HG02642 (cell line): ENCODE results near the gene RSRC1.
"Not testable (repeated sequence)": the region's sequence is repeated elsewhere in the genome, so short reads cannot be mapped to it uniquely, and the experiment has no call there.

Experiments used
- ATAC-seq: cut with Tn5 transposase; IDR thresholded peaks from one replicate; pipeline ENCODE4 v1.9.1; 2021; ENCODE audit warnings: mild to moderate bottlenecking; ENCODE audit not compliant: unreplicated experiment, poor library complexity

The RSRC1 gene, protein sequence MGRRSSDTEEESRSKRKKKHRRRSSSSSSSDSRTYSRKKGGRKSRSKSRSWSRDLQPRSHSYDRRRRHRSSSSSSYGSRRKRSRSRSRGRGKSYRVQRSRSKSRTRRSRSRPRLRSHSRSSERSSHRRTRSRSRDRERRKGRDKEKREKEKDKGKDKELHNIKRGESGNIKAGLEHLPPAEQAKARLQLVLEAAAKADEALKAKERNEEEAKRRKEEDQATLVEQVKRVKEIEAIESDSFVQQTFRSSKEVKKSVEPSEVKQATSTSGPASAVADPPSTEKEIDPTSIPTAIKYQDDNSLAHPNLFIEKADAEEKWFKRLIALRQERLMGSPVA

GRCh38 chr3:158109804-158110657 lies at the start of gene RSRC1:
RSRC1 (plus strand) TSS chr3:158110089; CDS start chr3:158122105, 12,016 bp downstream.
- ATAC-seq: peak; percentile 90

DNA sequence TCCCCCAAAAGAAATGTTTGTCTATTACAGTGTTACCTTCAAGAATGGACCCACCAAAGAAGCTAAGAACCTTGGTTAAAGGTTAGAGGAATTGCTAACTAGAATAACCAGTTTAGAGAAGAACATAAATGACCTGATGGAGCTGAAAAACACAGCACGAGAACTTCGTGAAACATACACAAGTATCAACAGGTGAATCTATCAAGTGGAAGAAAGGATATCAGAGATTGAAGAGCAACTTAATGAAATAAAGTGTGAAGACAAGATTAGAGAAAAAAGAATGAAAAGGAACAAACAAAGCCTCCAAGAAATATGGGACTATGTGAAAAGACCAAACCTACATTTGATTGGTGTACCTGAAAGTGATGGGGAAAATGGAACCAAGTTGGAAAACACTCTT lies 44.3 kb upstream of the RSRC1 start:
- ATAC-seq: not testable (repeated sequence)

DNA sequence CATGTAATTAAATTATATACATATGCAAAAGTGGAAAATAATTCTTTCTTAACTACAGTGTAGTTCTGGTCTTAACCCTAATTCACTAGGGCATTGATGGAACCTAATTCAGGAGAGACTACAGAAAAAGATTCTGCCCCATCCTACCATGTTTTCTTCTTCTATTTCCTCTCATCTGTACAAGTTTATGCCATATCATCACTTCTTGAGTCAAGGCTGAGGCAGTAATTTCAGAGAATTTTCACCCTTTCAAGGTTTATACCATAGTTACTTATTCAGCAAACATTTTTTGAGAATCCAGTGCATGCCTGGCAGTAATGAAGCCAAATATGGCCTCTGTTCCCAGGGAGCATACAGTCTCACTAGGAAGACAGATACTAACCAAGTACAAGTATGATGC lies 37.1 kb upstream of the RSRC1 start:
- no peak for ATAC-seq

DNA sequence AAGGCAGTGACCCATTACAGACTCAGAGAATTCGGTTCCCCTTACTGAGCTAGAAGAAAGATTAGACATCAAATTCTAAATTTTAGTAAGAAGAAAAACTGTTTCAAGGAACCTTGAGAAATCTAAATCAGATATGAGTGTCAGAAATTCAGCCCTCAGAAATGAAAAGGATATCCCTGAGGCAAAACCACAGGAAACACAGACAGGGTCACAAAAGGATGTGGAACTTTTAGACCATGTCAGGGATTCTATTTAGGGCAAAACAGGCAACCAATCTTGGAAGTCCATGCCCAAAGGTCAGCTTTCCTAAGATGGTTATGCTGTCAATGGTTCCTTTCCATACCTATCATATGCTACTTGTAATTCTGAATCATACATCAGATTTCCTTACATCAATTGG lies 35.3 kb upstream of the RSRC1 start:
- ATAC-seq: no peak

GRCh38 chr3:158079599-158079998 lies 30.3 kb upstream of the RSRC1 start:
- ATAC-seq: no peak

DNA sequence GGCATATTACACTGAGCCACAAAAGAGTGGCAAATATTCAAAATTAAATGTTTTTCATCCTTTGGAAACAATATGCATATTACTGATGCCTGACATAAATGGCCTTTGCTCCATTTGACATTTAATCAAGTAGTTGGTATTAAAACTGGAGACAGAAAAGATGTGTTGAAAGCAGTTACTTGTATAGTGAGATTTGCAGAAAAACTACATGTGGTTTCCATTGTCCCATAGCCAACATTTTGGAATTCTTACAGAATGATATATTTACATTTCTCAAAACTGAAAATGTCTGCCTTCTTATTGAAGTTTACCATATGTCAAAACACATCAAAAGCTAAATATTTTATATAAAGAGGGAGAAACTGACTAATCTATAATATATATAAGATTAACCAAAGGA lies 25.2 kb upstream of the RSRC1 start:
- ATAC-seq: no peak

DNA sequence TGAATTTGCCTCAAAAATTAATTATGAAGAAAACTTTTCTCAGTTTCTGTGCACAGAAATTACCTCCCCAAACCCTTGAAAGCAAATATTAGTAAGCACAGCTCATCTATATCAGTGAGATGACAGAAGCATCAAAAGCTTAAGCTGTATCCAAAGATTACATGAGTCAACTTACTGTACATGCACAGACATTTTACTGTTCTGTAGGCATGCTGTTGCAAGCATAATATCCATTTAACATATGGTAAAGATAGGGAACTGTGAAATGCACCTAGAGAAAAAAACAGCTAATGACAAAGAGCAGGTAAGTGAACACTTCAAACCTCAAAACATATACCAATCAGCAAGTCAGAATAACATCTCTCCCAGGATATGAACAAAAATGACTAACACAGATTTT lies 24.5 kb upstream of the RSRC1 start:
- ATAC-seq: no peak

- ATAC-seq: no peak
These were observed 24.0 kb upstream of the RSRC1 start for GRCh38 chr3:158085931-158086330.

GRCh38 chr3:158086361-158086760 lies 23.5 kb upstream of the RSRC1 start:
- no peak for ATAC-seq

DNA sequence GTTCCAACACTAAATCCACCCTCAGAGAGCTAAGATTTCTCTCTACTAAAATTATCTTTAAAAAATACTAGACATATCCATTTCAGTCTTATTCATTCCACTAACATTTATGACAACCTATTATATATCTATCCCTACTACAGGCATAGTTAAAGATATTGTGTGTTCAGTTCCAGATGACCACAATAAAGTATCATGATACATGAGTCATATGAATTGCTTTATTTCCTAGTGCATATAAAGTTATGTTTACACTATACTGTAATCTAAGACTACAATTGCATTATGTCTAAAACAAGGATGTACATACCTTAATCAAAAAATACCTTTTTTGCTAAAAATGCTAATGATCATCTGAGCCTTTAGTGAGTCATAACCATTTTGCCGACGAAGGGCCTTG lies 23.1 kb upstream of the RSRC1 start:
- ATAC-seq: no peak

- no peak for ATAC-seq
These were observed 18.4 kb upstream of the RSRC1 start for GRCh38 chr3:158091531-158091930.

DNA sequence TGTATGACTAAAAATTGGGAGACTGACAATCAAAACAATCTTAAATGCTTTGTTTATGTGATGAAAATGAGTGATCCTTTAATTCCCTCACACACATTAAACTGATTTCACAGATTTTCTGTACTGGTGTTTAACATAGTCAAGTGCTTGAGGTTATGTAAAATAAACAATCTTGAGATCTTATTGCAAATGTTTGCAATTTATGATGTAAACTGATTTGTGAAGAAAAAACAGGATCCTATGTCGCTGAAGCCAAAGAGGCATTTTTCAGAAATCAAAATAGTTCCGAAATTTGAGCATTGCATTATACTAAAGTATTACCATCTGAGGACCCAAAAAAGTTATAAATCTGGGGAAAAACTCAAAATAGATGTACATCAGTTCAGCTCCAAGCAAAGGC lies 16.4 kb upstream of the RSRC1 start:
- ATAC-seq: no peak

DNA sequence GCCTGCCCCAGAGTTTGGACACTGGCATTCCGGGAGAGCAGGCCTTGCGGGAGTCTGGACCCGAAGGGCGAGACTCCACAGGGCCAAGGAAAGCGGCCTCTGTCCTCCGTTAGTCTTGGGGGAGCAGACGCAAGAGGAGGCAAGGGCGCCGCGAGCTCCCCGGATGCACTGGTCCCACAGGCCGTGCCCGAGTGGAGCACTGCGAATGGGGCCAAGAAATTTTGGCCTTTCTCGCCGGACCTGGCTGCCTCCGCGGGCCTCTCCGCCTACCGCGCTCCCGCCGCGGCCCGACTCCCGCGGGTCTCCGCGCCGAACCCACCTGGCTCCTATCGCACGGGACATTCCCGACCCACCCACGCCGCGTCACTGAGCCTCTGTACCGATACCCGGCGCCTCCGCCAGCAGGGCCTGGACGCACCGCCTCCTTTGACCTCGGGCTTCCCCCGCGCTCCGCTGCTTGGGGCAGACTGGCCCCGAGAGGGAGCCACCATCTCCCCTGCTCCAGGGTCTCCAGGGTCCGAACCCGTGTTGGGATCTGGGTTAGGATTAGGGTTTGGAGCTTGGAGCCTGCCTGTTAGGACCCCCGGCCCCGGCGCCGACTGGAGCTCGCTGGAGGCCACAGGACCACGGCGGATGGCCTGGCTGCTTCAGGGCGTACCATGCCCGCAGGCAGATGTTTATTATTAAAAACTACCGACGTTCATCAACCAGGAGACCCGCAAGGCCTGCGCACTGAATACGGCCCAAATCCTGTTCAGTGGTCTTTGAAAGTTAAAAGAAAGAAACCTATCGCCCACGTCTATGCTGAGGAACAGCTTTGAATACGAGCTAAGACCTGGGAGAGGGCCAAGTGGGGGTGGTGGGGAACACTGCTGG lies 15.4 kb upstream of the RSRC1 start:
- ATAC-seq: peak; percentile 63

DNA sequence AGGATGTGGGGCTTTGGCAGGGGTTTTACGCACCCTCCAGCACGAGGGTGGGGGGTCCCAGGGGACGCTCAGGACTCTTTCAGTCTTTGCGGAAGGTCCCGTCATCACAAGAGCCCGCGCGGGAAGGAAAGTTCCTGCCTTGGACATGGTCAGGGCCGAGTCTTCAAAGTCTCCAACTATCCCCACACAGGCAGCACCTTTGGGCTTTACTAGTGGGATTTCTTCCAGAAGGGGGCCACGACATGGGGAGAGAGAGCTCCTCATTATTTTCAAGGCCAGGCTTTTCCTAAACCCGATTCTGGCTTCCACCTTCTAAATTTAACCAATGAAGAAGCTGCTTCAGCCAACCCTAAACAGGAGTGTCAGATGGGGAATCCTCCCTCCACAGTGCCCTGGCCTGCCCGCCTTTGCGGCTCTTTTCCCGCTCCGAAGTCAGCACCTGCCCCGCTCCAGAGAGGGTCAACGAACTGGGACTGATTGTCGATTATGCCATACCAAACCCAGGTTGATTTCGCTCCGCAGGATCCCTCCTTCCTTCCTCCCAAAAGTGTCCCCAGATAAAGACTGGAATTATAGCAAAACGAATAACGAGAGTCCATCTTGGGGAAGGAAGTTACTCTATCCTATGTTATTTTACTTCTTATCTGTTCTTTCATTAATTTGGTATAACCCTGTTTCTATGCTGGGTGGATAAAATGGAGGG lies 14.6 kb upstream of the RSRC1 start:
- peak; percentile 33 for ATAC-seq

DNA sequence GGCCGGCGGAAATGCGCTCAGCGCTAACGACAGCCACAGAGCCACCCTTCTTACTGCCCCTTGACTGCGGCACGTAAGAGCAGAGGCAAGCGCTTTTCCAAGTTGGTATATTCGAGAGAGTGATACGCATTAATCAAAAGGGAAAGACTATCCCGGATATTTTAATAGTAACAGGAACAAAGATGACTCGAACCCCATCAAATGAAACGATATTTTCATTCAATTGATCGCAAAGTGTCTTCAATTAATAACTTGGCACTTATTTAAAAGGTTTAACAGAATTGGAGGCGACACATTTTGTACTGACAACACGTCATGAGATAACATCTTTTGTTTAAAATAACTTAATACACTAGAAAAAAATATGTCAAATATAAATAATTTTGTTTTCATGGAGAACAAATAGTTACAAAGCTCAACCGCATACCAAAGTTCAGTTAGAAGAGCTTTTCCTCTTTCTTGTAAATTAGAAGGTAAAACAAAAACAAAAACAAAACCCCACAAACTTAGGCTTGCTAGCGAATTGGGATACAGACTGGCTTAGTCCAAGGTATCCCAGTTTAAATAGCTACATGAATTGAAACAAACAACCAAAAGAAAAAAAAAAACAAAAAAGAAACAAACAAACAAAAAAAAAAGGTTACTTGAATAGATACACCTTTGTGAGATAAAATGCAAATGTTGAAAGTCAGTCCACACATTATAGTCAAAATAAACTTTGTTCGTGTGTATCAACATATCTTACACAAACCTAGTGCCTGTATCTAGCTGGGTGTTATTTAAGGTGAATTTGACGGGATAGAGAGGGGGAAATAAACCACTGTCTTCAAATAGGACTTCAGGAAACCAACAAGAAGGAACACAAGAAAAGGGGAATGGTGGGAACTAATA lies 13.8 kb upstream of the RSRC1 start:
- ATAC-seq: no peak

GRCh38 chr3:158097081-158097592 lies 12.8 kb upstream of the RSRC1 start:
- no peak for ATAC-seq

GRCh38 chr3:158097593-158098308 lies 12.1 kb upstream of the RSRC1 start:
- ATAC-seq: peak; percentile 83

- no peak for ATAC-seq
These were observed 11.6 kb upstream of the RSRC1 start for GRCh38 chr3:158098309-158098639.
